ENCODE results near the gene AK9.

Gene AK9

GRCh38 chr6:109478222-109478805 is 212.7 kb downstream of the AK9 start:
- peak; percentile 12 for DNase-seq

DNA sequence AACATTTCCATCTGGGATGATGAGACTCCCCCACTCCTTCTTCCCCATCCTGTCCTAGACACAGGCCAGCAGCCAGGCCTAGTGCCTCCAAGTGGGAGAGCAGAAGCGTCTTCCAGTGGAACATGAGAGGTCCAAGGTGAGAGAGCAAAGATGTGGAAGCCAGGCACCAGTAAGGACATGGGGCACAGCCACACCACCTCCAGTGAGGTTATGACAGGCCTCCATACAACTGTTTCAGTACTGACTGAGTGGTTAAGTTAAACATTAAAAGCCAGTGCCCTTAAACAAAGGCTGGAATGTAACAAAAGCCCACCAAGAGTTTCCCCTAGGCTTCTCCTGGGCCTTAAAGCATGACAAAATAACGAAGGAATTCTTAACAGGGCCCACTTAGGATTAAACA is 213.3 kb downstream of the AK9 start:
- DNase-seq: peak; percentile 52

DNA sequence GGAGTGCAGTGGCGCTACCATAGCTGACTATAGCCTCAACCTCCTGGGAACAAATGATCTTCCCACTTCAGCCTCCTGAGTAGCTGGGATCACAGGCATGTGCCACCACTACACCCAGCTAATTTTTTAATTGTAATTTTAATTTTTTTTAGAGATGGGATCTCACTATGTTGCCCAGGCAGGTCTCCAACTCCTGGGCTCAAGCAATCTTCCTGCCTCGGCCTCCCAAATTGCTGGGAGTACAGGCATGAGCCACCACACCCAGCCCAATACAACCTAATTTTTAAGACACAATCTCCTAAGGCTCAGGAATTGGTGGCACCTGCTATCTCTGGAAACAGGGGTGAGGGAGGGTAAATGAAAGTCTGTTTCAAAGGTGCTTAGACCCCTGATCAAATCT is 213.8 kb downstream of the AK9 start:
- peak; percentile 6 for DNase-seq

- DNase-seq: no peak
These were observed 215.4 kb downstream of the AK9 start for GRCh38 chr6:109475625-109476024.

GRCh38 chr6:109474995-109475394 is 216.0 kb downstream of the AK9 start:
- no peak for DNase-seq

DNA sequence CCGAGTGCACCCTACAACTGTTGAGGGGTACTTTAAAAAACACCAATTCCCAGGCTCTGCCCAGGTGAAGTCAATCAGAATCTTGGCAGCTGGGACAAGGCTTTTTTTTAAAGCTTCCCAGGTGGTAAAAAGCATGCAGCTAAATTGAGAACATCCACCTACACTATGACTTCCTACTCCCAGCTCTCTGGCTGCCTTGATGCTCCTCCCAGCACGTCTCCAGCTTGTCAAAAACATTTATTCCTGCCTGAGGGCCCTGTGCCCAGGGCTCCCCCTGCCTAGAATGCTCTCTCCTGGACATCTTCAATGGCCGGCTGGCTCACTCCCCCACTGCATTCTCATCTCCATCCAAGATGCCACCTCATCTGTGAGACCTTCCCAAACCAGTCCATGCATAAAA is 217.9 kb downstream of the AK9 start:
- DNase-seq: peak; percentile 24

DNA sequence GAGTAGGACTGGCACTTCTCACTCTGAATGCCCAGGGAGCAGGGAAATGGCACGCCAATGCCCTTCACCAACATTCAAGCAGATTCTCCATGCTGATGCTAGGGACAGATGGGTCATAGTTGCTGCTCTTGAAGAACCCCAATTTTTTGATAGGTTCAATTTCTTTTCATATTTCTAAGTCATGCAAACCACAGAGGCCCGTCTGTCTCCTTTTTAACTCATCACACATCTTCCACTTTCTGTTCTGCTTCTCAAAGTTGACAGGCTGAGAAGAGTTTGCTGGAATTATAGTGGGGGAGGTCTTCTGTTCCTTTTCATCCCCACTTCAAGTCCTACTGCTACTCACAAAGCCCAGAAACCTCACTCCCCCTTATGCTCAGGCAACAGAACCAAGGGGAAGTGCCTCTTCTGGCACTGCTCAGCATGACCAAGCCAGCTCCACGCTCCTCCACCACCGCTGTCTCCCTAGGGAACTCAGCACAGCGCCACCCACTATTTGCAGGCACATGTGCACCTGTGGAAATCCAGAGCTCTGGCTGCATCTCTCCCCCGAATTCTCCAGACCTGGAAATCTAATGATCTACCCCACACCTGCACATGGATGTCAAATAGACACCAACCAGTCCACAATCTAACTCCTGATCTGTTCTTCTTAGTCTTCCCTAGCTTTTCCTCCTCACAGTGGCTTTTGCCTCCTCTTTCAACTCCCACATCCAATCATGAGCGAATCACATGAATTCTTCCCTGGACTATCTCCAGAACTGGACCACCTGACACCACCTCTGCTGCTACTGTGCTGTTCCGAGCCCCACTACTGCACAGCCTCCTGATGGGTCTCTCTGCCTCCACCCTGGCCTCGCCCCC is 218.6 kb downstream of the AK9 start:
- peak; percentile 35 for DNase-seq

DNA sequence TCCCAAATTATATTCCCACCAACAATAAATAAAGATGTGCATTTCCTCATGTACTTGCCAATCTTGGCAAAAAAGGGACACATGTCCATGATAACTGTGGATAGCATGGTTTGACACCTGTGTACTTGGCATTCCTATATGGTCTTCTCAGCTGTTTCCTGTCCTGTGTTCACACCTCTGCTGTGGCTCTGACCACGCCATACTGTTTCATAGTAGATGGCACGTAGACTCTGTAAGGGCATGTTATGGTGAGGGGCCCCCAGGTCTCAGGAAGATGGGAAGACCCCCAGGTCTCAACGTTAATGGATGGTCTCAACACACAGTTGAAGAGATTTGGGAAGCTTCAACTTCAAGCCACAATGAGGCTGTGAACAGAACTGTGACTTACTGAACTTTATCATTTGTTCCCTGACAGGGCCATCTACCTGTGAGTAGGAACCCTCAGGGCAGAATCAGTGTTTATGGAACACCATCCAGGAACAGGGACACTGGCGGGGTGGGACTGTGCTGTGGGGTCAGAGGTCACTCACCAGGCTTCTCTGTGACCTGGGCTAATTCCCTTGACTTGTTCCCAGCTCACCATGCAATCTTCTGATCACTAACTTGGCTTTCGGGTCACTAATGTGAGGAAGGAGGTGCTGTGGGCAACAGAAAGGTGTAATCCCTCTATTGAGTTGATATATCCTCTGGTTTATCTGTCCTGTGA is 219.7 kb downstream of the AK9 start:
- peak; percentile 9 for DNase-seq

DNA sequence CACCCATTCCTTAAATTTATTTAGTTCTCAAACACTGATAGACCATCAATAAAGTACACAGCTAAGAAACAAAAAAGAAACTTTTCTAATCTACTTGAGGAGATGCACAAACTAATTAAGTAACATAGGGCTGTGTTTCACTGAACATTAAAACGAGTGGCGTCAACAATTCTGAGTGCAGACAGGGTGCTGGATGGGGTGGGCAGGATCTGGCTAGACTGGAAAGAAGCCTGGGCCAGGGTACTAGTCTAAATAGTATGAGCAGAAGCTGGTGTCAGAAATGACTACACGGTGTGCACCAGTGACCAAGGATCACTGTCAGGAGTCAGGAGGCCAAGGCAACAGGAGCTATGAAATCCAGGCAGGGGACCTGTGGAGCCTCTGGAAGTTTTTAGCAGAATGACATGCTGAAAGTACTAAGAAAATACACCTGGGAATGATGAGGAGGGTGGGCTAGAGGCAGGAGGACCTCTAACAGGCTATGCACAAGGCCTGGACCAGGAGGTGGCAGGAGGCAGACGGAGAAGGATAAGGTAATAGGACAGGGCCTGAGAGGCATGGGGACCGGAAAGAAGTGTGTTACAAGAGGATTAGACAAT is 221.3 kb downstream of the AK9 start:
- DNase-seq: no peak

GRCh38 chr6:109467696-109468095 is 223.3 kb downstream of the AK9 start:
- no peak for DNase-seq

- DNase-seq: peak; percentile 7
These were observed 224.6 kb downstream of the AK9 start for GRCh38 chr6:109466212-109466923.

DNA sequence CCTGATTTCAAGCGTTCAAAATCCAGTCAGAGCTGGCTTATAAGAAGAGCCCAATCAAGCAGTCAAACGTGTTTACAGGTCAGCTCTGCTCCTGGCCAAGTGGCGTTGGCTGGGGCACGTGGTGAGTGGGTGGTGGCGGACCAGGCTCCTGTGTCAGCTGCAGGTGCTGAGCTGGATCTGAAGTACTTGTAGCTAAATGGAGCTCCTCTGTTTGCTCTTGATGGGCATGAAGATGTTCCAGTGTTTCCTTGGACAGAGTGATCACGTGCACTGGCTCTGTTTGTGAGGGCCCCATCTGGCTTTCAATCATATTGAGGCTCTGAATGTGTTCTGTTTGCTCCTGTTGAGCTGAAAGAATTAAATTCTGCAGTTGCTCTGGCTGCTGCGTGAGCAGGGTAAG is 225.2 kb downstream of the AK9 start:
- peak; percentile 27 for DNase-seq

DNA sequence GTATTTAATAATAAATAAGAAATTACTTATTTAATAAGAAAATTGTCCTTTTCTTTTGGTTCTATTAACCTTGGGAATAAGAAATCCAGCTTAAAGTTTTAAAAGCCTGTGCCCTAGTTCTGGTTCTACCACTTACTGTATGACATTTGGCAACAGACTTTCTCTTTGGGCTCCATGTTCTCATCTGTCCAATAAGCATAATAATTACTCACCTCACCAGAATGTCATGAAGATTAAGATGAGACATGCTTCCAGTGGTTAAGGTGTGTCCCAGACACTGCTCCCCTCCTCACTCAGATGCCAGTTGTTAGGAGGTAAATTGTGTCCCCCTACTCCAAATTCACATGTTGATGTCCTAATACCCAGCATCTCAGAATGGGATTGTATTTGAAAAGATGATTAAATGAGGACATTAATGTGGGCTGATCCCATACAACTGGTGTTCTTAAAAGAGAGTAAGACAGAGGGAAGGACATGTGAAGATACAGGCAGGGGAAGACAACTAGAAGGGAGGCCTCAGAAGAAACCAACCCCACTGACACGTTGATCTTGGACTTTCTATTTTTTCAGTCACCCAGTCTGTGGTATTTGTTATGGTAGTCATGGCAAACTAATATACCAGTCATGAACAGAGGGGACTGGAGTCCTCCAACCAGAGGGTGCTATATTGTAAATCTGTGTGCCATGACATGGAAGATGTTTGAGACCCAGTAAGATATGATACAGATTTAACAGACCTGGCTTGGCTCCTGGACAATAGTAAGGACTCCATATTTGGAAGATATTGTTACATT is 229.1 kb downstream of the AK9 start:
- DNase-seq: peak; percentile 2

- DNase-seq: peak; percentile 2
These were observed 229.8 kb downstream of the AK9 start for GRCh38 chr6:109461205-109461604.

GRCh38 chr6:109460161-109460829 is 230.7 kb downstream of the AK9 start:
- peak; percentile 32 for DNase-seq

- peak; percentile 31 for DNase-seq
These were observed 232.0 kb downstream of the AK9 start for GRCh38 chr6:109458774-109459531.

GRCh38 chr6:109457562-109457996 is 233.4 kb downstream of the AK9 start:
- DNase-seq: peak; percentile 33

- DNase-seq: peak; percentile 51
These were observed 234.1 kb downstream of the AK9 start for GRCh38 chr6:109456710-109457561.

- no peak for DNase-seq
These were observed 234.9 kb downstream of the AK9 start for GRCh38 chr6:109456111-109456583.
